GM10248 (cell line): ENCODE measurements around the gene ADAMTS13.

ENCODE experiments used
- CTCF ChIA-PET: fragments of 300-600 bp; sonication (Branson Sonifier 250); formaldehyde crosslinking; extraction: SDS; loops from one replicate; lab custom pipeline; 2021; ENCODE audit warnings: antibody characterized with exemption; lab: Yijun Ruan, JAX
- POLR2A ChIA-PET: fragments of 350-650 bp; sonication (Branson Sonifier 250); formaldehyde crosslinking; extraction: SDS; loops from one replicate; lab custom pipeline; 2020; ENCODE audit warnings: antibody characterized with exemption; lab: Yijun Ruan, JAX
- DNase-seq: peaks from one replicate; pipeline ENCODE4 v3.0.0; 2012; ENCODE audit errors: extremely low spot score
- TF ChIP-seq, protein P1 (sequence below): IDR thresholded peaks from 2 replicates; pipeline ENCODE4 v1.5.1; 2012; ENCODE audit warnings: mild to moderate bottlenecking, low read depth; ENCODE audit errors: extremely low read depth, missing control alignments, control extremely low read depth

Gene ADAMTS13

DNA sequence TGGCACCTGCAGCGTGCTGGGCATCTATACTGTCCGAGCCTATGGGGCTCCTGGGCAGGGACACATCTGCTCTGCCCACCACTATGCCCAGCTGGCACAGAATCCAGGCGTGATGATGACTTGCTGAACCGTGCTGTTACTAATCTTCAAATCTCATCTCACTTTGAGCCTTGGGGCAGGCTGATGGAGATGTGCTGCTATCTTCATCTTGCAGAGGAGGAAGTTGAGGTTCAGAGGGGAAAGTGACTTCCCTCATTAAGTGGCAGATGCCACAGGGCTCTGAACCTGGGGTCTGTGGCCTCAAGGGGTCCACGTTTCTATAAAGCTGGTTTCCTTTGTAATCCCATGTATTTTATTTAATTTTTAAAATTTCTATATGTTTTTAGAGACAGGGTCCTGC lies 52.0 kb downstream of the ADAMTS13 start:
- TF ChIP-seq, protein P1, sequence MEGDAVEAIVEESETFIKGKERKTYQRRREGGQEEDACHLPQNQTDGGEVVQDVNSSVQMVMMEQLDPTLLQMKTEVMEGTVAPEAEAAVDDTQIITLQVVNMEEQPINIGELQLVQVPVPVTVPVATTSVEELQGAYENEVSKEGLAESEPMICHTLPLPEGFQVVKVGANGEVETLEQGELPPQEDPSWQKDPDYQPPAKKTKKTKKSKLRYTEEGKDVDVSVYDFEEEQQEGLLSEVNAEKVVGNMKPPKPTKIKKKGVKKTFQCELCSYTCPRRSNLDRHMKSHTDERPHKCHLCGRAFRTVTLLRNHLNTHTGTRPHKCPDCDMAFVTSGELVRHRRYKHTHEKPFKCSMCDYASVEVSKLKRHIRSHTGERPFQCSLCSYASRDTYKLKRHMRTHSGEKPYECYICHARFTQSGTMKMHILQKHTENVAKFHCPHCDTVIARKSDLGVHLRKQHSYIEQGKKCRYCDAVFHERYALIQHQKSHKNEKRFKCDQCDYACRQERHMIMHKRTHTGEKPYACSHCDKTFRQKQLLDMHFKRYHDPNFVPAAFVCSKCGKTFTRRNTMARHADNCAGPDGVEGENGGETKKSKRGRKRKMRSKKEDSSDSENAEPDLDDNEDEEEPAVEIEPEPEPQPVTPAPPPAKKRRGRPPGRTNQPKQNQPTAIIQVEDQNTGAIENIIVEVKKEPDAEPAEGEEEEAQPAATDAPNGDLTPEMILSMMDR, result no peak
- DNase-seq, result no peak
- ChIA-PET CTCF (interaction anchor here (1.5 kb wide), 1 partner anchor 53 kb away, joined by 3 read pairs; no protein-coding TSS in a partner anchor), POLR2A (no interaction called here)

DNA sequence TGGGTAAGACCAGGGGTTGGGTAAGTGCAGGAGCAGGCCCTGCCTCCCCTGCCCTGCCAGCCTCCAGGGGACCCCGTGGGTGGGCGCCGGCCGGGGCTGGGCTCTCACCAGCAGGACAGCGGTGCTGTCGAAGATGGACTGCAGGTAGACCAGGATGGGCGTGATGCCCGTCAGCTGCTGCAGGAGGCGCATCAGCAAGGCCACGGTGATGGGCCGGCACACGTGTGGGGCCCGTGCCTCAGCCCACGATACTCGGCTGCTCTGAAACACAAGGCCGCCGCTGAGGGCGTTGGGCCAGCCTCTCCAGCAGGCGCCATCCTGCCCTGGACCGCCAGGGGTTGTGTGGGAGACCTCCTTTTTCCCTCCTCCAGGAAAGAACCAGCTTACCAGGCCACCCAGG lies 52.7 kb downstream of the ADAMTS13 start:
- POLR2A ChIA-PET, result no interaction called here
- TF ChIP-seq, protein P1, result no peak
- CTCF ChIA-PET, result interaction anchor here (1.5 kb wide), 1 partner anchor 53 kb away, joined by 3 read pairs; no protein-coding TSS in a partner anchor
- DNase-seq, result no peak

DNA sequence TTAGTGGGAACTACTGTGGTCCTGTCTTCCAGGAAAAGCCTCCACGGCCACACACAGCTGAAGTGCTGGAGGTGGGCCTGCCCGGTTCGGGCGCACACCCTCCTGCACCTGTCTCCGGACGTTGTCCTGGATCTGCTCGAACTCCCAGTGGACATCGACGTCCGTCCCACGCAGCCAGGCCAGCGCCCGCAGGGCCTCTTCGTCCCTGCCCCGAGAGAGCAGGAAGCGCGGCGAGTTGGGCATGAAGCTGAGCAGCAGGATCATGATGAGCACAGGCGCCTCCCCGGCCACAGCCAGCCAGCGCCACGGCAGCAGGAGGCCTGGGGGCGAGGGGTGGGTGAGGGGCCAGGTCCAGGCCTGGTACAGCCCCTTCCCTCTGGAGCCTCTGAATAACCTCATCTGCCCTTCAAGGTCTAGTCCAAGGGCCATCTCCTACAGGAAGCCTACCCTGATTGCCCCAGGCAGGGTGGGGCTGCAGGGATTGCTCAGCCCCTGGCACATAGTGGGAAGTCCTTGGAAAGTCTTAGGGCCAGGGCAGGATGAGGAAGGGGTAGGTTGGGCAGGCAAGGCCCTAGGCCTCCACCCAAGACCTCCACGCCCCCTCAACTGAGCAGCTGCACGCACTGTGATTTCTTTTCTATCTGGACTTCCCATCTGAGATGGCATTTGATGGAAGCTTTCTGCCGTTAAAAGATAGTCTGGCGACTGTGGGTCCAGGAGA lies 53.3 kb downstream of the ADAMTS13 start:
- POLR2A ChIA-PET, result no interaction called here
- no peak for DNase-seq
- CTCF ChIA-PET, result no interaction called here
- TF ChIP-seq, protein P1, result no peak

DNA sequence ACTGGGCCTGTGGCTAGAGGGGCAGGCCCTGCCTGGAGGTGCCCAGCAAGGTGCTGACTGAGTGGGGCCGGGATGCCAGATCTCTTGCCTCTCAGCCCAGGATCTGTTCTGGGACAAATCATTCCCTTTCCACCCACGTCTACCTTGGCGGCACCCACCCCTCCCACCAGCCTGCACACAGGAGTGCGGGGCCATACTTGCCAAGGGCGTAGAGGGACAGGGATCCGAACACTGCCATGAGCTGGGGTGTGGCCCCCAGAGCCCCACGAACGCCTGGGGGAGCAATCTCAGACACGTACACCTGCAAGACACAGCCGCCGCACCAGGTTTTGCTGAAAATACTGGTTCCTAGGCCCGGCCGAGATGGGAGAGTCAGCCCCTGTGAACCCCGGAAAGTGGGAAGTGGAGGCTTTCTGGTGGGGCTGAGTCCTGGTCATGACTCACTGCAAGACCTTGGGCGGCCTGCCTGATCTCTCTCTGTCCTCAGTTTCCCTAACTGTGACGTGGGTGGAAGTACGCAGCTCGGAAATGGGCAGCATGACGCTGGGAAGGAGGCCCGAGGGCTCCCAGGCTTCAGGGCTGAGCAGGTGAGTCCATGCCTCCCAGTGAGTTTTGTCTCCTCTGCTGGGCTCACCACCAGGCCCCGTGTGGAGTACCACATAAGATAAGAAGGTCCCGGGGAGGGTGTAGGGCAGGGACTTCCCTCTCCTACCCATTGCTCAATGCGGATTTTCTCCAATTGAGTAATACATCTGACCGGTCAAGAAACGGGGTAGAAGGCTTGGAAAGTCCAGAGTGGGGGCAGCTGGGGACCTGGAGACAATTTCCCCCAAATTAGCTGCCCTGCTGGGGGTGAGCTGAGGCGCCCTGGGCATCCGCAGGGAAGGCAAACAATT lies 54.1 kb downstream of the ADAMTS13 start:
- ChIA-PET CTCF (interaction anchor here (0.7 to 1.4 kb wide), 2 partner anchors 9 to 10 kb away, joined by 3 to 4 read pairs; no protein-coding TSS in a partner anchor), POLR2A (no interaction called here)
- TF ChIP-seq, protein P1, result no peak
- DNase-seq, result no peak

DNA sequence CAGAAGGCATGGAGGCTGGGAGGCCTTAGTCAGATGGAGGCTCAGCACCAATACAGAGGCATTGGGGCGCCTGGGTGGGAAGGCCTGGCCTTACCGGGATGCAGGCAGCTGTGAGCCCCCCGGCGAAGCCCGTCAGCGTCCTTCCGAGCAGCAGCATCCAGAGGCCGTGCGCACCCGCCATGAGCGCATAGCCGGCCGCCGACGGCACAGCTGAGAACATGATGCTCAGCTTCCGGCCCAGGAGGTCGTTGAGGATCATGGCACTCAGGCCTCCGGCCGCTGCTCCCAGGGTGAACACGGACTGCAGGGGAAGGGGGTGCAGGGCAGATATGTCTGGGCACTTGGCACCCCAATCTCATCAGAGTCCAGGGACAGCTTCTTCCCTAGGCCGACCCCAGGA lies 54.8 kb downstream of the ADAMTS13 start:
- TF ChIP-seq, protein P1, result no peak

DNA sequence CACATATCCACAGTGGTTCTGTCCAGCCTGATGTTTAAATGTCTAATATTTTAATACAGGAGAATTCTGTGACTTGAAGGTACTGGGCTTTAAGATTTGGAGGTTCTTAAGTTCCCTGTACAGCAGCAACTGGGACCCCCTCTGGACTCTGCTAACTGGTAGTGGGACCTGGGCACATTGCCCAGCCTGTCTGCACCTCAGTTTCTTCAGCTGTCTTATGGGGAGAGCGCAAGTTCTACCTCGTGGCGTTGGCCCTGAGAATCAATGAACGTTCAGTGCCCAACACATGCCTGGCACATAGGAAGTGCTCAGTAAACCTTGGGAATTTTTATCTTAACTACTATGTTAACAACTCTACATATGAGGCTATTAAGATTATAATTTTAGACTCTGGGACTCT lies 55.3 kb downstream of the ADAMTS13 start:
- TF ChIP-seq, protein P1, result no peak
- CTCF ChIA-PET, result interaction anchor here (0.7 to 2.0 kb wide), 6 partner anchors 9 to 291 kb away, joined by 3 to 6 read pairs (median 4); no protein-coding TSS in a partner anchor
- DNase-seq, result no peak
- POLR2A ChIA-PET, result interaction anchor here (1.1 kb wide), 1 partner anchor 18 kb away, joined by 4 read pairs; the partner anchor contains the start of gene CACFD1

More for the DNA sequence above, 54.8 kb downstream of the ADAMTS13 start:
- ChIA-PET CTCF (interaction anchor here (0.7 to 1.4 kb wide), 2 partner anchors 9 kb away, joined by 3 to 4 read pairs; no protein-coding TSS in a partner anchor), POLR2A (no interaction called here)
- no peak for DNase-seq
